ENCODE results near the gene MICALL2.

The MICALL2 gene

GRCh38 chr7:1400371-1400770 lies 58.9 kb downstream of the MICALL2 start:
- in situ Hi-C loops (cut with MboI; ENCODE audit: low sequenced_read_pairs) = no loop called here

- in situ Hi-C loops (cut with MboI; ENCODE audit: low sequenced_read_pairs) = no loop called here
These were observed 61.6 kb downstream of the MICALL2 start for GRCh38 chr7:1397491-1398327.

GRCh38 chr7:1396195-1396594 lies 63.1 kb downstream of the MICALL2 start:
- in situ Hi-C loops (cut with MboI; ENCODE audit: low sequenced_read_pairs) = no loop called here

GRCh38 chr7:1395211-1396070 lies 63.8 kb downstream of the MICALL2 start:
- in situ Hi-C loops (cut with MboI; ENCODE audit: low sequenced_read_pairs) = no loop called here

- in situ Hi-C loops (cut with MboI; ENCODE audit: low sequenced_read_pairs) = no loop called here
These were observed 64.9 kb downstream of the MICALL2 start for GRCh38 chr7:1394371-1394770.

- in situ Hi-C loops (cut with MboI; ENCODE audit: low sequenced_read_pairs) = no loop called here
These were observed 65.8 kb downstream of the MICALL2 start for GRCh38 chr7:1393421-1393820.

GRCh38 chr7:1392556-1392955 lies 66.7 kb downstream of the MICALL2 start:
- in situ Hi-C loops (cut with MboI; ENCODE audit: low sequenced_read_pairs) = no loop called here

- in situ Hi-C loops (cut with MboI; ENCODE audit: low sequenced_read_pairs) = no loop called here
These were observed 67.8 kb downstream of the MICALL2 start for GRCh38 chr7:1391449-1391848.

- in situ Hi-C loops (cut with MboI; ENCODE audit: low sequenced_read_pairs) = no loop called here
These were observed 70.5 kb downstream of the MICALL2 start for GRCh38 chr7:1388703-1389335.

- in situ Hi-C loops (cut with MboI; ENCODE audit: low sequenced_read_pairs) = no loop called here
These were observed 71.1 kb downstream of the MICALL2 start for GRCh38 chr7:1388021-1388702.

GRCh38 chr7:1387261-1387660 lies 72.0 kb downstream of the MICALL2 start:
- in situ Hi-C loops (cut with MboI; ENCODE audit: low sequenced_read_pairs) = no loop called here

GRCh38 chr7:1386623-1387220 lies 72.5 kb downstream of the MICALL2 start:
- in situ Hi-C loops (cut with MboI; ENCODE audit: low sequenced_read_pairs) = no loop called here

- in situ Hi-C loops (cut with MboI; ENCODE audit: low sequenced_read_pairs) = no loop called here
These were observed 73.3 kb downstream of the MICALL2 start for GRCh38 chr7:1385809-1386622.

GRCh38 chr7:1385086-1385808 lies 74.0 kb downstream of the MICALL2 start:
- in situ Hi-C loops (cut with MboI; ENCODE audit: low sequenced_read_pairs) = no loop called here
